IPS-18a (cell line): ENCODE results near the gene AP5Z1.
"Not testable (repeated sequence)": the region's sequence is repeated elsewhere in the genome, so short reads cannot be mapped to it uniquely, and the experiment has no call there.

ENCODE experiments used
- H3K27ac ChIP-seq: one replicate; pipeline ENCODE4 v1.5.1; 2013; ENCODE audit warnings: low read length
- H3K27me3 ChIP-seq: one replicate; pipeline ENCODE4 v1.6.1; 2013; ENCODE audit warnings: mild to moderate bottlenecking, low read length; ENCODE audit not compliant: control insufficient read depth, insufficient read depth
- H3K36me3 ChIP-seq: one replicate; pipeline ENCODE4 v1.6.1; 2013; ENCODE audit warnings: low read depth, low read length; ENCODE audit not compliant: control insufficient read depth
- H3K4me1 ChIP-seq: one replicate; pipeline ENCODE4 v1.6.1; 2013; ENCODE audit warnings: low read depth, low read length; ENCODE audit not compliant: control insufficient read depth
- H3K4me3 ChIP-seq: one replicate; pipeline ENCODE4 v1.5.1; 2013; ENCODE audit warnings: low read length
- H3K9ac ChIP-seq: one replicate; pipeline ENCODE4 v1.6.1; 2013; ENCODE audit warnings: mild to moderate bottlenecking, low read length, moderate library complexity
- H3K9me3 ChIP-seq: one replicate; pipeline ENCODE4 v1.6.1; 2013; ENCODE audit warnings: low read depth, low read length; ENCODE audit not compliant: control insufficient read depth

Gene AP5Z1

GRCh38 chr7:4802577-4802976 is 27.2 kb downstream of the AP5Z1 start:
- H3K4me3 ChIP-seq, H3K9ac ChIP-seq, H3K4me1 ChIP-seq, H3K9me3 ChIP-seq, H3K27ac ChIP-seq, H3K36me3 ChIP-seq, H3K27me3 ChIP-seq: not testable (repeated sequence)

GRCh38 chr7:4803397-4804241 is 28.2 kb downstream of the AP5Z1 start:
- no peaks in the 10 kb centered on the region for H3K27me3 ChIP-seq
- H3K27ac ChIP-seq = no peak overlapping the region
- H3K4me1 ChIP-seq = no peaks in the 10 kb centered on the region
- no peak overlapping the region for H3K9ac ChIP-seq
- H3K9me3 ChIP-seq = no peaks in the 10 kb centered on the region
- H3K4me3 ChIP-seq = no peak overlapping the region
- no peaks in the 10 kb centered on the region for H3K36me3 ChIP-seq

GRCh38 chr7:4805110-4805983 is 29.9 kb downstream of the AP5Z1 start:
- H3K9me3 ChIP-seq = no peaks in the 10 kb centered on the region
- no peaks in the 10 kb centered on the region for H3K4me1 ChIP-seq
- no peaks in the 10 kb centered on the region for H3K27me3 ChIP-seq
- no peaks in the 10 kb centered on the region for H3K36me3 ChIP-seq
- no peak overlapping the region for H3K9ac ChIP-seq
- no peak overlapping the region for H3K27ac ChIP-seq
- no peak overlapping the region for H3K4me3 ChIP-seq

- Histone ChIP-seq H3K27me3 (no peaks in the 10 kb centered on the region), H3K4me1 (no peaks in the 10 kb centered on the region), H3K27ac (no peak overlapping the region), H3K9me3 (no peaks in the 10 kb centered on the region), H3K4me3 (no peak overlapping the region), H3K36me3 (no peaks in the 10 kb centered on the region), H3K9ac (no peak overlapping the region)
Observed at GRCh38 chr7:4805984-4806300, 30.5 kb downstream of the AP5Z1 start.

- Histone ChIP-seq H3K36me3 (no peaks in the 10 kb centered on the region), H3K4me1 (no peaks in the 10 kb centered on the region), H3K27ac (no peak overlapping the region), H3K4me3 (no peak overlapping the region), H3K27me3 (no peaks in the 10 kb centered on the region), H3K9me3 (no peaks in the 10 kb centered on the region), H3K9ac (no peak overlapping the region)
Observed at GRCh38 chr7:4806983-4807597, 31.7 kb downstream of the AP5Z1 start.

- no peaks in the 10 kb centered on the region for H3K27me3 ChIP-seq
- H3K4me3 ChIP-seq = no peak overlapping the region
- H3K9me3 ChIP-seq = no peaks in the 10 kb centered on the region
- no peak overlapping the region for H3K27ac ChIP-seq
- H3K36me3 ChIP-seq = no peaks in the 10 kb centered on the region
- H3K9ac ChIP-seq = no peak overlapping the region
- no peaks in the 10 kb centered on the region for H3K4me1 ChIP-seq
Observed at GRCh38 chr7:4807598-4808016, 32.2 kb downstream of the AP5Z1 start.

GRCh38 chr7:4808026-4808425 is 32.6 kb downstream of the AP5Z1 start:
- no peak overlapping the region for H3K9ac ChIP-seq
- H3K36me3 ChIP-seq = no peaks in the 10 kb centered on the region
- no peak overlapping the region for H3K4me3 ChIP-seq
- H3K27me3 ChIP-seq = no peaks in the 10 kb centered on the region
- H3K4me1 ChIP-seq = no peaks in the 10 kb centered on the region
- no peaks in the 10 kb centered on the region for H3K9me3 ChIP-seq
- no peak overlapping the region for H3K27ac ChIP-seq

- Histone ChIP-seq H3K9ac (no peak overlapping the region), H3K36me3 (no peaks in the 10 kb centered on the region), H3K4me3 (no peak overlapping the region), H3K4me1 (no peaks in the 10 kb centered on the region), H3K27me3 (no peaks in the 10 kb centered on the region), H3K27ac (no peak overlapping the region), H3K9me3 (no peaks in the 10 kb centered on the region)
Observed at GRCh38 chr7:4808565-4808964, 33.1 kb downstream of the AP5Z1 start.

- Histone ChIP-seq H3K4me1 (no peaks in the 10 kb centered on the region), H3K9ac (no peak overlapping the region), H3K27me3 (no peaks in the 10 kb centered on the region), H3K9me3 (no peaks in the 10 kb centered on the region), H3K4me3 (no peak overlapping the region), H3K36me3 (no peaks in the 10 kb centered on the region), H3K27ac (no peak overlapping the region)
Observed at GRCh38 chr7:4809091-4809591, 33.7 kb downstream of the AP5Z1 start.

GRCh38 chr7:4809666-4810065 is 34.2 kb downstream of the AP5Z1 start:
- Histone ChIP-seq H3K27me3 (no peaks in the 10 kb centered on the region), H3K36me3 (no peaks in the 10 kb centered on the region), H3K9ac (no peak overlapping the region), H3K27ac (no peak overlapping the region), H3K4me3 (no peak overlapping the region), H3K9me3 (no peaks in the 10 kb centered on the region), H3K4me1 (no peaks in the 10 kb centered on the region)

GRCh38 chr7:4814433-4814832 is 39.0 kb downstream of the AP5Z1 start:
- H3K9me3 ChIP-seq = no peaks in the 10 kb centered on the region
- H3K27ac ChIP-seq = no peak overlapping the region
- no peak overlapping the region for H3K4me3 ChIP-seq
- H3K36me3 ChIP-seq = no peaks in the 10 kb centered on the region
- no peaks in the 10 kb centered on the region for H3K27me3 ChIP-seq
- no peaks in the 10 kb centered on the region for H3K4me1 ChIP-seq
- H3K9ac ChIP-seq = no peak overlapping the region
